Measurements from ENCODE around the gene PRKRIP1.
"Not testable (repeated sequence)": the region's sequence is repeated elsewhere in the genome, so short reads cannot be mapped to it uniquely, and the experiment has no call there.

PRKRIP1 gene

DNA sequence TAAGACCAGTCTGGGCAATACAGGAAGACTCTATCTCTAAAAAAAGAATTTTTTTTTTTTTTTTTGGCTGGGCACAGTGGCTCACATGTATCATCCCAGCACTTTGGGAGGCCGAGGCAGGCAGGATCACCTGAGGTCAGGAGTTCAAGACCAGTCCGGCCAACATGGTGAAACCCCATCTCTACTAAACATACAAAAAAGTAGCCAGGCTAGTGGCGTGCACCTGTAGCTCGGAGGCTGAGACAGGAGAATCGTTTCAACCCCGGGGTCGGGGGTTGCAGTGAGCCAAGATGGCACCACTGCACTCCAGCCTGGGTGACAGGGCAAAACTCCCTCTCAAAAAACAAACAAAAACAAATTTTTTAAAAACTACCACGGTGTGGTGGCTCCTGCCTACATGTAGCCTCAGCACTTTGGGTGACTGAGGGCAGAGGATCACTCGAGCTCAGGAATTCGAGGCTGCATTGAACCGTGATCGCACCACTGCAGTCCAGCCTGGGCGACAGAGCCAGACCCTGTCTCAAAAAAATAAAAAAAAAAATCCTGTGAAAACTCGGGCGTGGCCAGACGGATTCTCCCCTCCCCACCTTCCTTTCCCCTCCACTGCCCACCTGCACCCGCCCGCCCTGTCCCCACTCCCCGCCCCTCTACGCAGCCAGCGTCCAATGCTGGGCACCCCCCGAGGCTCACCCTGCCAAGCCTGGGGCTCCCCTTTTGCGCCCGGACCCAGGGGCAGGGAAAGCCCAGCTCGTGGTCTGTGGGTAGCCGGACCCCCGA lies 36.5 kb downstream of the PRKRIP1 start:
- no peak for DNase-seq

DNA sequence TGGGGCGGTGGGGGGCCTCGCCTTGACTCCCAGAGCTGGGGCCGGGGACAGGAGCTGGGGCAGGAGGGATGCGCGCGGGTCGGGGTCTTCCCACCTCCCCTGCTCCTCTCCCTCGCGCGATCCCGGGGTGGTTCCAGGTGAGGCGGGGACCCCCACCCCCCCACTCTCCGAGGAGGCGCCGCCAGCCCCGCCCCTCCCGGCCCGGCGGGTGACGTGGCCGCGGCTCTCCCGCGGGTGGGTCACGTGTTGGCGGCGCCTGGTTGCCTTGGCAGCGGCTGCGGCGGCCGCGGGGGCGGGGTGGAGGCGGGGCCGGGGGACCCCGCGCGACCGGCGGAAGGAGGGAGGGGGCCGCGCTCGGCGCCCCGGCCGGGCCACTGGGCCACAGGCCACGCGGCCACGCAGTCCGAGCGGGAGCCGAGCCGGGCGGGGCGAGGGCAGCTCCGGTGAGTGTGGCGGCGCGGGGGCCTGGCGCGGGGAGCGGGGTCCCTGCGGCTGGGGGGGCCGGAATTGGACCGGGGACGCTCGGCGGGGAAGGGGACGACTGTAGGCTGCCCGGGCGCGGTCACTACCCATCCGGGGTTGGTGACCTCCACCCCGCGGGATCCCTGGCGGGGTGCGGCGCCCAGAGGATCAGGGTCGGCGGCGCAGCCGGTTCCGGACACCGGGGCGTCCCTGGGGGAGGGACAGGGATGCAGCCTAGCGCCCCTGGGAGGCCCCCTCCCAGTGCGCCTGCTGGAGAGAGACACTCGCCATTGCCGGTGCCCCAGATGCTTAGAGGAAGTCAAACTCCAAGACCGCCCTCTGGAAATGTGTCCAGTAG lies 37.3 kb downstream of the PRKRIP1 start, which contains the start of gene ORAI2:
Gene ORAI2 (plus strand): TSS at position 357 of the 820 bp plus-strand sequence. CDS start 5,382 bp downstream, outside the sequence.
- peak; percentile 20 for DNase-seq

GRCh38 chr7:102434039-102434486 lies 37.9 kb downstream of the PRKRIP1 start:
- no peak for DNase-seq

DNA sequence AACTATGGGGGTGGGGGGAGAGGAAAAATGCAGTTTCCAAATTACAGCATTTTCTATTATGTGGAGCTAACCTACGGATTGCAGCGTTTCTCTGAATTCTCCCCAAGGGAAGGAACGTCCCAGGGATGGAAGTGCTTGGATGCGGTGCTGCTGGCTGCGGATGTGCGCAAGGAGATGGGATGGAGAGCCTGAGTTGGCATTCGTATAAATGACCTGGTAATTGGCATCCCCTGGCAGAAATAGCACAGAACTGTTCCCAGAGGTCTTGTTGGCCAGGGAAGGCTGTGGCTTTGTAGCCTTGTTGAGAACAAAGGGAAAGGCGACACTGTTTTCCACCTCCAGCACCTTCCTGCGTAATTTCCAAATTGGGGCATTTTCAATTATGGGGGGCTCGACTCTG lies 40.0 kb downstream of the PRKRIP1 start:
- DNase-seq = no peak

DNA sequence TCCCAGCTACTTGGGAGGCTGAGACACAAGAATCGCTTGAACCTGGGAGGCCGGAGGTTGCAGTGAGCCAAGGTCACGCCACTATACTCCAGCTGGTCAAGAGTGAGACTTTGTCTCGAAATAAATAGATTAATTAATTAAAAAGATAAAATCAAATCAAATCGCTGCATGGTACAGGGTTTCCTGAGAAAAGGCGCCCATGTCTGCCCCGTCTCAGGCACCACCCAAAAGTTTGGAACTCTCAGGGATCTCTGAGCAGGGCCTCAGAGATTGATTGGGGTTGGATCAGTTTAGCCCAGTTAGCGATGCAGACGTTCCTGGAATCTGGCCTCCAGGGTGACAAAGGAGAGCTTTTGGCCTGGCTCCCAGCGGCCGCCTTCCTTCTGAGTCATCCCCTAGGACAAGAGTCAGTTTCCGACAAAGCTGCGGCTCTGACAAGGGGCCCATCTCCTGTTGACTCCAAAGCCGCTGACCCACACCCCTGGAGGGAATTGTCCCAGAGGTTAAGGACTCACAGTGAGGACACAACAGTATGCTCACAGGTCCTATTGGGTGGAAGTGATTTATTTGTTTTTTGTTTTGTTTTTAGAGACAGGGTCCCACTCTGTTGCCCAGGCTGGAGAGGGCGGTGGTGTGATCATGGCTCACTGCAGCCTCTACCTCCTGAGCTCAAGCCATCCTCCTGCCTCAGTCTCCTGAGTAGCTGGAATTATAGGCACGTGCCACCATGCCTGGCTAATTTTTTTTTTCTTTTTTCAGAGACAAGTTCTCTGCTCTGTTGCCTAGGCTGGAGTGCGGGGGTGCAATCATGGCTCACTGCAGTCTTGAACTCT lies 44.0 kb downstream of the PRKRIP1 start:
- DNase-seq = no peak

GRCh38 chr7:102444961-102445673 lies 49.0 kb downstream of the PRKRIP1 start:
- no peak for DNase-seq

DNA sequence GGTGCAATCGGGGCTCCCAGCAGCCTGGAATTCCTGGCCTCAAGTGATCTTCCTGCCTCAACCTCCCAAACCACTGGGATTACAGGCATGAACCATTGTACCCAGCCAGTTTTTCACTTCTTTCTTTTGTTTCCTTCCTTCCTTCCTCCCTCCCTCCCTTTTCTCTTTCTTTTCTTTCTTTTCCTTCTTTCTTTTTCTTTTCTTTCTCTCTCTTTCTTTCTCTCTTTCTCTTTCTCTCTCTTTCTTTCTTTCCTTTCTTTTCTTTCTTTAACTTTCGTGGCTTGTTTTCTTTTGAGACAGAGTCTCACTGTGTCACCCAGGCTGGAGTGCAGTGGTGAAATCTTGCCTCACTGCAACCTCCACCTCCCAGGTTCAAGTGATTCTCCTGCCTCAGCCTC lies 49.5 kb downstream of the PRKRIP1 start:
- no peak for DNase-seq

- no peak for DNase-seq
Observed at GRCh38 chr7:102446387-102447156, 50.4 kb downstream of the PRKRIP1 start.

- DNase-seq = no peak
Observed at GRCh38 chr7:102447311-102447710, 51.1 kb downstream of the PRKRIP1 start.

GRCh38 chr7:102449136-102449535 lies 53.0 kb downstream of the PRKRIP1 start:
- DNase-seq = no peak

- no peak for DNase-seq
Observed at GRCh38 chr7:102450242-102450641, 54.1 kb downstream of the PRKRIP1 start.

DNA sequence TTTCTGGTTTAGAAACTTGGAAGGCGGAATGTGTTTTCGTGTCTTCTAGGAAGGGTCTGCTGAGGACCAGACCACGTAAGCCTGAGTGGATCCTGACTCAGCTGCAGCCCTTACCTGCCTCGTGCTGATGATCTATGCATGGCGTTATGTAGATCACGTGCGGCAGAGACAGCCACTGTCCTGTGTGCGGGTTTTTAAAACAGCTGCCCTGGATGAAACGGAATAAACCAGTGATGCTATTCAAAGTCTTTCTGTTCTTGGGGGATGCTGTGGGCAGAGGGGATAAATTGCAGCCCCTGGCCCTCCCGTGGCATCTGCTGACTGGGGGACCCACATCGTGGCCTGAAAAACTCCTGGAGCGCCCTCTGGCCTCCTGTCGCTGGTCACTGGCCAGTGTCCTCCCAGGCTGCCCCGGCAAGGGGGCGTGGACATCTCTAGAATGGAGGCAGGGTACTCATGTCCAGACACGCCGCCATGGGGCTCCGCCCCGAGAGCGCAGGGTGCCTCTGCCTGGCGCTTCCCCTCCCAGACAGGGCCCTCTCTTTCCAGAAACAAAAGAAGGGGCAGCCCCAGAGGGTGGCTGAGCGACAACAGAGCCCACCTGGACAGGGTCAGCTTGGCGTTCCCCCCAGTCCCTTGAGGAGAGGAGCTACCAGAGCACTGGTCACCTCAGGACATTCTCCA lies 55.4 kb downstream of the PRKRIP1 start:
- DNase-seq = no peak

DNA sequence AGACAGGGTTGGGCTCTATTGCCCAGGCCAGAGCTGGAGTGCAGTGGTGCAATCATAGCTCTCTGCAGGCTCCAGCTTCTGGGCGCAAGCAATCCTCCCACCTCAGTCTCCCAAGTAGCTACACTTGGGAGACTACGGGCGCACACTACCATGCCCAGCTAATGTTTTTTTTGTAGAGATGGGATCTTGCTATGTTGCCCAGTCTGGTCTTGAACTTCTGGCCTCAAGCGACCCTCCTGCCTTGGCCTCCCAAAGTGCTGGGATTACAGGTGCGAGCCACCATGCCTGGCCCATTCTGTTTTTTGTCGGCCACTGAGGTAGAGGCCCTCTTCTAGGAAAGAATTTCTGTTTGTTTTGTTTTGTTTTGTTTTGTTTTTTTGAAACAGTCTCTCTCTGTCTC lies 56.3 kb downstream of the PRKRIP1 start:
- DNase-seq = no peak

DNA sequence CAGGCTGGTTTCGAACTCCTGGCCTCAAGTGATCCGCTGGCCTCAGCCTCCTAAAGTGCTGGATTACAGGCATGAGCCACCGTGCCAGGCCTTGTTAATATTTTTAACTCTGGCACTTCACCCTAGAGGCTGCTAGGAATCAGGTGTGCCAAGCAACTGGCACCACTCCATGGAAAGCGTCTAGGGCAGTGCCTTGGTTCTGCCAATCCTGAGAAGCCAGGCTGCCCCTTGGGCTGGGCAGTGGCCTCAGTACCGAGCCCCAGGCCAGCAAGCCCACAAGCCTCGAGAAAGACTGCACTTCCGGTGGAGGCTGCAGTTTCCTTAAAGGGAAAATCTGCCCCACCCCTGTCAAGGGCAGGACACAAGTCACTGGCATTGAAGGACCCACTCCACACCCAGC lies 57.2 kb downstream of the PRKRIP1 start:
- peak; percentile 10 for DNase-seq

DNA sequence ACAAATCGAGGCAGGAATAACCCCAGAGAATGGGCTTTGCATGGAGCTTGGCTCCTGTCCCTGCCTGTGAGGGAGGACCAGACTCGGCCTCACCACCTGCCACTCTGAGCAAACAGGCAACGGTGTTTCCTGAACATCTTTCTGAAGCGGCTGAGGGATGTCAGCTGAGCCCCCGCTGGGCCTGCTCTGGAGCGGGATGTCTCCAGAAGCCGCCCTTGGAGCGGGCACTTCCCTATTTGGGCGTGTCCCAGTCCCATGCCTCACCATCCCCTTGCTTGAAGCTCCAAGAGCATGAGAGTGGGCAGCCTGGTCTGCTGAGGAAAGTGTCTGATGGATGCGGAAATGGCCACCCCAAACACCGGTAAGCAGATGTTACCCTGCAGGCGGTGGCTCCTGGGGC lies 58.3 kb downstream of the PRKRIP1 start:
- no peak for DNase-seq

- not testable (repeated sequence) for DNase-seq
Observed at GRCh38 chr7:102454932-102455331, 58.8 kb downstream of the PRKRIP1 start.

DNA sequence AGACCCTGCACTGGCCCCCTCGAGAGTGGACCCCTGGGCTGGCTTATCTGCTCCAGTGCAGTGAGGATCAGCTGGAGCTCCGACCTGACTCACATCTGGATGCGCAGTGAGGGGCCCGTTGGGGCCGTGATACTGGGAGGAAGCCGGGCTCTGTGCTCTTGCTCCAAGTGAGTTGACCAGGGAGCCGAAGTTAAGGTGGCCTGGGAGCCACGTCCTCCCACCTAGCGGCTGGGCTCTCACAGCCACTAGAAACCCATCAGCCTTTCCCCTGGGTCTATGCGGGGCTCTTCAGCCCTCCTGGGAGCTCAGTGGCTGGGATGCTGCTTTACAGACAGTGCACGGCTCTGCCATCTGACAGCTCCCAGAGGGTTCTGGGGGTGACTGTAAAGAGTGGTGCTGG lies 59.4 kb downstream of the PRKRIP1 start:
- no peak for DNase-seq

- DNase-seq = no peak
Observed at GRCh38 chr7:102456327-102456726, 60.2 kb downstream of the PRKRIP1 start.

DNA sequence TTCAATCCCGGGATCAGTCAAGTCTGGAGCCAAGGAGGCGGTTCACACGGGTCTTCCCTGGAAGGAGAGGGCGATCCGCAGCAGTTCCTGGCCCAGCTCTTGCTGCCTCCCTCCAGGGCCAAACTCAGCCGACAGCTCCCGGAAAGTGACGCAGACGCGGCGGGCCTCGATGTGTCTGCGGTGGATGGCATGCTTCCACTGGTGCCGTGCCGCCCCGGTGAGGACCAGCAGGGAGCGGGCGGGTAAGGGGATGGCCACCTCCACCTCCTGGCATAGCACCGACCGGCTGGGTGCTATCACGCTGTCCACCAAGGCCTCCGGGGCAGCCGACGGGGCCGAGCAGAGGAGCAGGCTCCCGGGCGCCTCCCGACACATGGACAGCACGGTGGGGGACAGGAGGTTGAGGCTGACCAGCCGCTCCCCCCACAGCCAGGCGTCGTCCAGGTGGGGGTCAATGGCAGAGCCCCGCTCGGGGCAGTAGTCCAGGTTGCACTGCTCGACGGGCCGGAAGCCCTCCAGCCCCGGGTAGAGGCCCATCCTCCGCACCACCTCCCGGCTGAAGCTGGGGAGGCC lies 61.3 kb downstream of the PRKRIP1 start:
- DNase-seq = no peak

DNA sequence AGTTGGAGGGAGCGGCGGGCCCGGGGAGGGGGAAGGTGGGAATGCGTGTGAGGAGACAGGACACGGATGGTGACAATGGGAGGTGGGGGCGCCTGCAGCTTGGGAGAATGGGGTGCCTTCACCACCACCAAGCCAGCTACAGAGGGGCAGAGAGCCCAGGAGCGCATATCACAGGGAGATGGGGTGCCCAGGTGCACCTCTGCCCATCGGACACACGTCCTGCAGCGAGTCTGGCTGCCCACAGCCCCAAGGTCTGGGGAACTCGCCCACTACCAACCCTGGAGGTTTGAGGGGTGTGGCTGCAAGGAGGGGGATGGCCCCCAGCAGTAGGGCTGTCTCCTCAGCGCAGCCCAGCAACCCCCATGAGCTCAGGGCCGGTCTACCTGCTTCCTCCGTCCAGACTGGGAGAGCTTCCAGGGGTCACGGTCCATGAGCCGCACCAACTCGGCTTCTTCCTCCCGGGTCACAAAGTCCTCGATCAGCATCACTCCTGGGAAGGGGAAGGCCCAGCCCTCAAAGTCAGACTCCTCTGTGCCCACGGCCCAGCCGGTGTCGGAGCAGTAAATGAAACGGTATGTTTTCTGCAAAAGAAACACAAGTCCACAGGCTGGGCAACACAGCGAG lies 63.2 kb downstream of the PRKRIP1 start:
- DNase-seq = no peak

All from NCI-H510A treated with DMSO at 0.1 percent for 48 hours (cell line).